Activated T-cell treated with anti-CD3 and anti-CD28 coated beads for 4 hours (primary cell): ENCODE measurements around the gene TTC23.
"Not testable (repeated sequence)": the region's sequence is repeated elsewhere in the genome, so short reads cannot be mapped to it uniquely, and the experiment has no call there.

ENCODE experiments used
- DNase-seq: peaks from one replicate; pipeline ENCODE4 v3.0.0-alpha.2; 2020

Gene TTC23

DNA sequence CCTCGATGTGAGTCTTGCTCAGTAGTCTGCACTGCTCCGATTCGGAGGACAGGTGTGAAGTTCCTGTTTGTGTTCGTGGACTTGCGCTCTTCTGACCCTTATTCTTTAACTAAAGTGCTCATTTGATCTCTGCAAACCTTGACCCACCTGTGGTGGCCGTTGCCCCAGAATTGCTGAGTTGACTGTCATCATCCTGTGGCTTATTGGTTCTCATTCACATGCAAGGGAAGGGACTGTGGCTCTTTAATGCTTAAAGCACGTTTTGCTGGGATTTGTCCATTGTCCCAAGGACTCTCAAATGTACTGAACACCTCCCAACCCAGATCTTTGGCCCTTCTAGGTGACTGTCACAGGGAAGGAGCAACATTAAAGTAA is 131.1 kb downstream of the TTC23 start:
- DNase-seq = no peak

- no peak for DNase-seq
These were observed 131.7 kb downstream of the TTC23 start for GRCh38 chr15:99117563-99118257.

GRCh38 chr15:99117111-99117510 is 132.3 kb downstream of the TTC23 start:
- DNase-seq = no peak

- DNase-seq = no peak
These were observed 133.8 kb downstream of the TTC23 start for GRCh38 chr15:99115300-99116215.

- no peak for DNase-seq
These were observed 134.7 kb downstream of the TTC23 start for GRCh38 chr15:99114511-99115299.

DNA sequence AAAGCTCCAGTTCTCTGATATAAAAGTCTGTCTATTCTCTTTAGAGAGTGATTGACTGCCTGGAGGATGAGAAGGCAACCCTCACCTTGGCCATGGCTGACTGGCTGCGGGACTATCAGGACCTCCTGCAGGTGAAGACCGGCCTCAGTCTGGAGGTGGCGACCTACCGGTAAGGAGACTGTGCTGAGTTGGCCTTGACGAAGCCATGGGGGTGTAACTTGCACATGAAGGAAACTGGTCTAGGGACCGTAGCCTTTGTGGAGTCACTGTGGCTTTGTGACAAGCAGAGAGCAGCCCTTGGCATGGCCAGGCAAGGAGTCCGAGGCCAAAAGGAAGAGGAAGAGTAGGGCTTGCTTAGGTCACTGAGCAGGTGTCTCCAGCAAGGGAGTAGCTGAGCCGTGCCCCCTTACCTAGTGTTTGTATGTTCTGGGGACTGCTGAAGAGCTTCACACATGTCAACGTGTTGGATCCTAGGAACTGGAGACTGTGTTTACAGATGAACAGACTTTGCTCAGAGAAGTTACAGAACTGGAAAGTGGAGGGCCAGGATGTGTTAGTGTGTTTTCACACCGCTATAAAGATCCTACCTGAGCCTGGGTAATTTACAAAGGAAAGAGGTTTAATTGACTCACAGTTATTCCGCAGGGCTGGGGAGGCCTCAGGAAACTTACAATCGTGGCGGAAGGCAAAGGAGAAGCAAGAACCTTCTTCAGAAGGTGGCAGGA is 135.7 kb downstream of the TTC23 start:
- no peak for DNase-seq

GRCh38 chr15:99111641-99112040 is 137.7 kb downstream of the TTC23 start:
- not testable (repeated sequence) for DNase-seq

DNA sequence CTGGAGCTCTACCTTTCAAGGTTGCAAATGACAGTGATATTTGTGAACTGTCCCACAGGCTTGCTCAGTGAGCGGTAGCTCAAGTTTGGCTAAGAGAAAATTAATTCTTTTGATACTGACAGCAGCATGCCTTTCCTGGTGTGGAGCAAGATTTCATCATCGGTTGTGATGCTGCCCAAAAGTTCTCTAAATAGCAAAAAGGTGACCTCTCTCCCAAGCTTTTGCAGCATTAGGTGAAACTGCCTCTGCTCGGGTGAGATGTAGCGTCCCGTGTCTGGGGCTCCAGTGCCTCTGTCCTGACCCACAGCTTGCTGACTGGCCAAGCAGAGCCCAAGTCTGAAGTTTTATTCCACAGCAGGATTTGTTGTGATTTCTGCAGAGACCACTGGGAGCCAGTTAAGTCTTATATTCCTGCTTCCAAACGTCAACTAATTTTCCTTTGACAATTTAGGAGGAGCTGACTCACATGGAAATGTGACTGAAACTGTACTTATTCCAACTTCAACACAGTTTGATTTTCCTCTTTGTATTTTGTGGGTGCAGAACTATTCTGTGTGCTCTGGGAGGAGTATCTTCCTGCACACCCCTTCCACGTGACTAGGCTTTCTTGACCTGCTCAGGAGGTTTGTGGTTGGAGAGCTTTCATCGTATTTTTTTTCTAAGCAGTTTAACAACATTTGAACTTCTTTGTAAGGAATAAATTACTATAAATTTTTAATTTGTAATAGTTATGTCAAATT is 138.6 kb downstream of the TTC23 start:
- no peak for DNase-seq

DNA sequence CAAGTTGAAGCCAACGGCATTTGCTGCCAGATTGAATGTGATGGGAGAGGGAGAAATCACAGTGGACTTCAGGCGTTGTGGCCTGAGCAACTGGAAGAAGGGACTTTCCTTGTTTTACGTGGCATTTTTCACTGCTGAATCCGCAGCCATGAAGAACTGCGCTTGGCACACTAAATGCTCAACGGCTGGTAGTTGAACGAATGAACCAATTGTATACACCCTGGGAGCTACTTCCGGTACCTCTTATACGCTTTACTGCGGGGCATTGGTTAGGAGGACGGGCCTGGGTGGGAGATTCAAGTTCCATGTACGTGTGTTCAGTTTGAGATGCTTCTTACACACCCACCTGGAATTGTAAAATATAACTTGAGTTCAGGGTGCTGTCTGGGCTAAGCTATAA is 139.3 kb downstream of the TTC23 start:
- DNase-seq = no peak

DNA sequence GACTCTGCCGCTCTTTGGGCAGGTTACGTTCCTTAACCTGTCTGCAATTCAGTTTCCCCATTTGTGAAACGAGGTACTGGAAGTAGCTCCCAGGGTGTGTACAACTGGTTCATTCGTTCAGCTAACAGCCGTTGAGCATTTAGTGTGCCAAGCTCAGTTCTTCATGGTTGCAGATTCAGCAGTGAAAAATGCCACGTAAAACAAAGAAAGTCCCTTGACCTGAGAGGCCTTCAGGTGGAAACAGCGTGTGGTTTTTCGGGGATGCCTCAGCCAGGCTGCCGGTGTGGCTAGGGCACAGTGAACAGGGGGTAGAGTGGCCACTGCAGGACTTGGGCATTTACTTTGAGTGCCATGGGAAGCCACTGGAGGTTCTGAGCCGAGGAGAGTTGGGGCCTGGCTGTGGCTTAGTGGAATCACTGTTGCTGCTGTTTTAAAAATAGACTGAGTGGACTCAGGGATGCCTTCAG is 139.8 kb downstream of the TTC23 start:
- DNase-seq = no peak

- no peak for DNase-seq
These were observed 140.4 kb downstream of the TTC23 start for GRCh38 chr15:99108993-99109392.

DNA sequence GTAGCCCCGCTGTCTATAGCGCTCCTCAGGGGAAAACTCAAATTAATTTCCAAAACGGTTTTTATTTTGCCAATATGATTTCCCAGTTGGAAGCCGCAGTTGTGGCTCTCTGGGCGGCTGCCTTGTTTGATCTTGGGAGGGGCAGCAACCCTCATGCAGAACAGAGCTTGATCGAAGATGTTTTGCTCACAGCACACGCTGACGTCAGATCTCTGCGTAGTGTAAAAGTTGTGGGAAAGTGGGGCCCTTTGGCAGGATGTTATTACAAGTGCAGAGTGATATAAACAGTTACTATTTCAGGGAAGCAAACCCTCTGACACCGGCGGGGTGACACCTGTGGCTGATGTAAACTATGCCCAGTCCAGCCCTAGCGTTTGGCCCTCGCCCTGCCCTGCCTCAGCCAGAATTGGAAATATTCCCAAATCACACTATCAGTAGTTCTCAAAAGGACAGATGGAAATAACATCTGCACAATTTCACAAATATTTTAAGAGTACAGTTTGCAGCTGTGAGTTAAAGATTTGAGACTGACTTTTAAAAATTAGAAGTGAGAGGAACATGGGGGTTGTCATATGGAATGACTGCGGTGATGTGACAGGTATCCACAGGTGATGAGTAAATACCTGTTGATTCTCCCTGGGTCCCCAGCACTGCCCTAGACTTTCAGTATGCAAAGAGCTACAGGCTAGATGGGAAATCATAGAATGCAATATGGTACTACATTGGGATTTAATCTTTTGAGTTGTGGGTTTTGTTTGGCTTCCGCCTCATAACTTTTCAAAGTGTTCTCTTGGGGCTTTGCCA is 142.8 kb downstream of the TTC23 start:
- DNase-seq = no peak

GRCh38 chr15:99105514-99106341 is 143.7 kb downstream of the TTC23 start:
- DNase-seq = no peak

- DNase-seq = no peak
These were observed 144.4 kb downstream of the TTC23 start, which contains the start of gene SYNM for GRCh38 chr15:99104788-99105513. TSS of gene SYNM (plus strand) at chr15:99105080. CDS start at chr15:99105200, 120 bp downstream.

DNA sequence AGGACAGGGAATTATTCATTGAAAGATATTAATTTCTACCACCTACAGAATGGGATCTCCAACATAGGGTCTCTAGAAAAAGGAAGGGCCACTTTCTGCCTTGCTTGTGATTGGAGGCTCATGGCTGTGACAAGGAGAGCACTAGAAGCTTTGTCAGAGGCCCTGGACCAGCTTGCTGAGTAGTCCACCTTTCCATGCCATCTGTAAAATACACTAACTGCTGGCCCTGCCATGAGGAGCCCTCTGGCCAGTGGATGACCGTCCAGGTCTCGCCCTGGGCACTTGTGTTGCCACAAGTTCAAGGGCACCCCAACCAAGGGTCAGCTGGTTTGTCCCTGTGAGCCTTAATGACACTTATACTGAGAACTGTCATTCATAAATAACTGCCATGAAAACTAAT is 146.1 kb downstream of the TTC23 start:
- DNase-seq = no peak

- no peak for DNase-seq
These were observed 146.8 kb downstream of the TTC23 start for GRCh38 chr15:99102332-99103235.

GRCh38 chr15:99101501-99101900 is 147.9 kb downstream of the TTC23 start:
- DNase-seq = no peak
